Adrenal gland (tissue), 12 donors: ENCODE data around the gene EID3. TPM values are rescaled to one million over a fixed set of nuclear protein-coding genes. Genes with fewer than 3 reads are reported as not detected.
"Not testable (repeated sequence)": the region's sequence is repeated elsewhere in the genome, so short reads cannot be mapped to it uniquely, and the experiment has no call there.

ENCODE experiments used
- DNase-seq, 7 donors: peaks; one replicate each; pipeline ENCODE4 v3.0.0-alpha.2; 2019 to 2020
- H3K27ac ChIP-seq, 5 donors: fragments of 200-600 bp; sonication (generic) in 4 of 5; 1 replicate in 3 of 5; 2 replicates in 2 of 5; pipeline versions ENCODE4 v1.5.1 to v1.8.0; 2016 to 2020; ENCODE audit warnings: mild to moderate bottlenecking in 1 of 5
- H3K27me3 ChIP-seq: fragments of 200-600 bp; 2 replicates; pipeline ENCODE4 v1.8.0; 2021
- H3K36me3 ChIP-seq, 2 donors: fragments of 200-600 bp; replicated peaks in 1 of 2; 1 replicate in 1 of 2; 2 replicates in 1 of 2; pipeline versions ENCODE4 v1.5.1 to v1.8.0; 2018 to 2022
- H3K4me1 ChIP-seq, 2 donors: fragments of 200-600 bp; replicated peaks in 1 of 2; 1 replicate in 1 of 2; 2 replicates in 1 of 2; pipeline versions ENCODE4 v1.5.1 to v1.8.0; 2018 to 2021
- H3K4me3 ChIP-seq, 4 donors: fragments of 200-600 bp; sonication (generic) in 3 of 4; one replicate each; pipeline ENCODE4 v1.5.1; 2016 to 2018
- H3K9me3 ChIP-seq, 3 donors: fragments of 200-600 bp; sonication (generic) in 1 of 3; replicated peaks in 1 of 3; 1 replicate in 2 of 3; 2 replicates in 1 of 3; pipeline versions ENCODE4 v1.5.1 to v1.8.0; 2016 to 2021
- POLR2A ChIP-seq, 2 donors: fragments of 450-650 bp; IDR thresholded peaks; one replicate each; pipeline ENCODE4 v1.6.1; 2017; ENCODE audit warnings: antibody characterized with exemption in 2 of 2, mild to moderate bottlenecking in 2 of 2, moderate library complexity in 1 of 2
- WGBS, 4 donors: extraction: QIAGEN DNeasy Blood & Tissue Kit in 2 of 4; methylation state at CpG; one replicate each; pipeline versions ENCODE4 v1.1.5 to v1.1.7; 2013 to 2017; 5-methylcytosine and 5-hydroxymethylcytosine counted together
- intact Hi-C, 2 donors: fragments of 100-400 bp; cut with DNase I; formaldehyde crosslinking; loops; one replicate each; pipeline versions ENCODE4 v1.14.1 to v1.15.0; 2022 to 2023
- polyA plus RNA-seq, 3 donors: library from polyadenylated mRNA; stranded (reverse); fragments of 200-250 nt in 2 of 3; fragments of 350-450 nt in 1 of 3; fragmentation: Illumina TruSeq in 1 of 3; extraction: RNeasy Lipid Tissue Mini Kit (QIAGEN cat#74804) in 1 of 3; gene quantifications; one replicate each; pipeline ENCODE4 v1.2.3, GENCODE V29; 2013 to 2014
- total RNA-seq, 9 donors: library from RNA; depleted of rRNA in 4 of 9; stranded (reverse); fragments of >200 nt in 4 of 9; fragments of 120-200 nt in 1 of 9; fragmentation: NEBNext Ultra II Directional in 1 of 9; extraction: Animal tissue kit (Norgen Biotek cat#: 25700) in 1 of 9; gene quantifications; one replicate each; pipeline versions ENCODE4 v1.1.0 to v1.2.4, GENCODE V29; 2013 to 2023
- TF ChIP-seq, protein P1 (sequence below), 6 experiments: fragments of 450-650 bp in 4 of 6; fragments of 200-600 bp in 2 of 6; sonication (generic) in 1 of 6; IDR thresholded peaks; 1 replicate in 5 of 6; 2 replicates in 1 of 6; pipeline versions ENCODE4 v1.5.1 to v1.8.0; 2016 to 2021; ENCODE audit warnings: antibody characterized with exemption in 6 of 6, mild to moderate bottlenecking in 2 of 6, moderate library complexity in 1 of 6
- donor health status: healthy with polysubstance abuse.
- donor health status: Bipolar disorder and iron deficiency.
- donor health status: DM: yes; HTN: yes; CAD: no.
- donor health status: DM: no; HTN: no; CAD: no.
- donor health status: DM: no; HTN: no; CAD: no.
- donor health status: DM: yes; HTN: yes; CAD: no.

Gene EID3
- total and polyA plus RNA-seq, 12 donors, result 1.5 to 20.3 (median 5.5) TPM

DNA sequence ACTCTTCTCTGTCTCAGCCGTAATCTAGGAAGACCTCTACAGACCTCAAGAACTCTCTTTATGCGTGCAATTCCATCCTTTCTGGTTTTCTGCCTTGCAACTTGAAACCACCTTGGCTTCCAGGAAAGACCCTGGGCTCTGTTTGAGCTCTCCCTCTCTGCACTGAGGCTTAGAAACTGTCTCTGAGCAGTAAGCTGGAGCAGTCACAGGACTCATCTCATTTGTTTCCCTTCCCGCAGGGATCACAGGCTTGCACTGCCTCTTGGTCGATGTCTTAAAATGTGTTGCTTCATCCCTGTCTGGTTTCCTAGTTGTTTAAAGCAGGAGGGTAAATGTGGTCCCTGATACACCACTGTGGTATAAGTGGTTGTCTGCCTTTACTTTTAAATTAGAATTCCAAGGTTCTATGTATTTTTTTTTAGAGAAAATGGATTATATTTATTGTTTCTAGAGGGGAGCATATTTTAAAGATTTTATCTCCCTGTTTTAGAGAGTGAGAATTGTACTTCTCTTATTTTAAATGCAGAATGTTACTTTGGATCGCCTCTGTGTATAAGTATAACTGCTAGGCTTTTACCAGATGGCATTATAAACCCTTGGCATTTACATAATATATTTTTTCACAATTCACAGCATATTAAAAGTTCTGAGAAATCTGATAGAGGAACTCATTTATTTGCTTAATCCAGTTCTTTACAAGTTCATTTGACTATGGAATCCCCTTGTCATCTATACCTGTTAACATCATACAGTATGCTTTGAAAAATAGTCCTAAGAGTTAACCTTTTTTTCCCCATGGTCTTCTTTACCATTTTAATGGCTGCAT is 26.4 kb downstream of the EID3 start:
- Histone ChIP-seq H3K4me3 (no peak overlapping the region), H3K36me3 (peaks cover 0 to 75% of the 10 kb centered on the region in 2 donors), H3K9me3 (no peaks in the 10 kb centered on the region), H3K27me3 (no peaks in the 10 kb centered on the region), H3K27ac (no peak overlapping the region), H3K4me1 (peaks cover 4 to 7% of the 10 kb centered on the region in 2 donors)
- intact Hi-C loops, result no loop called here
- TF ChIP-seq, protein P1, sequence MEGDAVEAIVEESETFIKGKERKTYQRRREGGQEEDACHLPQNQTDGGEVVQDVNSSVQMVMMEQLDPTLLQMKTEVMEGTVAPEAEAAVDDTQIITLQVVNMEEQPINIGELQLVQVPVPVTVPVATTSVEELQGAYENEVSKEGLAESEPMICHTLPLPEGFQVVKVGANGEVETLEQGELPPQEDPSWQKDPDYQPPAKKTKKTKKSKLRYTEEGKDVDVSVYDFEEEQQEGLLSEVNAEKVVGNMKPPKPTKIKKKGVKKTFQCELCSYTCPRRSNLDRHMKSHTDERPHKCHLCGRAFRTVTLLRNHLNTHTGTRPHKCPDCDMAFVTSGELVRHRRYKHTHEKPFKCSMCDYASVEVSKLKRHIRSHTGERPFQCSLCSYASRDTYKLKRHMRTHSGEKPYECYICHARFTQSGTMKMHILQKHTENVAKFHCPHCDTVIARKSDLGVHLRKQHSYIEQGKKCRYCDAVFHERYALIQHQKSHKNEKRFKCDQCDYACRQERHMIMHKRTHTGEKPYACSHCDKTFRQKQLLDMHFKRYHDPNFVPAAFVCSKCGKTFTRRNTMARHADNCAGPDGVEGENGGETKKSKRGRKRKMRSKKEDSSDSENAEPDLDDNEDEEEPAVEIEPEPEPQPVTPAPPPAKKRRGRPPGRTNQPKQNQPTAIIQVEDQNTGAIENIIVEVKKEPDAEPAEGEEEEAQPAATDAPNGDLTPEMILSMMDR (IDR thresholded peaks at IDR 0.05), result no peak
- TF ChIP-seq POLR2A (IDR thresholded peaks at IDR 0.05), result no peak
- no peak for DNase-seq
- 86 to 93% (median 87%) methylated on average over 5 of the region's 5 CpGs for WGBS, 4 donors

DNA sequence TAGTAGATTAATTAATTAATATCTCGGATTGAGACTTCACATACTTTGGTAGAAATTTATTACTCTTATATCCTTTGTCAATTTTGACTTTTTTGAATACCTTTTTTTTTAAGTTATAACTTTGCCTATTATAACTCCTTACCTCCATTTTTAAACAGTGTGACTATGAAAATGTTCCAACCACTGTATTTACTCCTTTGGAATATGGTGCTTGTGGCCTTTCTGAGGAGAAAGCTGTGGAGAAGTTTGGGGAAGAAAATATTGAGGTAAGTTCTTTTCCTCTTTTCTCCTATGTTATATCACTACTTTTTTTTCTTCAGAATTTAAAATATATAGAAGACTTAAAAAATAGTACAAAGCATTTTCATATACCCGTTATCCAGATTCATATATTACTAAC is 27.8 kb downstream of the EID3 start:
- no peak overlapping the region for H3K27ac ChIP-seq
- DNase-seq, result no peak
- no peaks in the 10 kb centered on the region for H3K27me3 ChIP-seq
- no peaks in the 10 kb centered on the region for H3K9me3 ChIP-seq
- TF ChIP-seq POLR2A (IDR thresholded peaks at IDR 0.05), result no peak
- TF ChIP-seq, protein P1 (IDR thresholded peaks at IDR 0.05), result no peak
- intact Hi-C loops, result no loop called here
- peaks cover 5 to 19% of the 10 kb centered on the region in 2 donors for H3K4me1 ChIP-seq
- peaks cover 0 to 75% of the 10 kb centered on the region in 2 donors for H3K36me3 ChIP-seq
- no peak overlapping the region for H3K4me3 ChIP-seq
- WGBS, 4 donors, result 89 to 100% (median 95%) methylated on average over 2 of the region's 2 CpGs

DNA sequence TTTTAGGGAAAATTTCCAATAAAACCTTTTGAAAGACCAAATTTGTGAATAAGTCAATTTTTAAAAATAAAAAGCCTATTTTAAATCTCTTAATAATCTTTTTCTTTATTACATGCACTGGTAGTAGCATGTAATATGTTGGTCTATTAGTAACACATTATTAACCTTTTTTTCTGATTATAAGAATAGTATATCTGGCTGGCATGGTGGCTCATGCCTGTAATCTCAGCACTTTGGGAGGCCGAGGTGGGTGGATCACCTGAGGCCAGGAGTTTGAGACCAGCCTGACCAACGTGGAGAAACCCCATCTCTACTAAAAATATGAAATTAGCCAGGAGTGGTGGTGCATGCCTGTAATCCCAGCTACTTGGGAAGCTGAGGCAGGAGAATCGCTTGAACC is 28.7 kb downstream of the EID3 start:
- H3K27me3 ChIP-seq, intact Hi-C loops, H3K4me3 ChIP-seq, H3K27ac ChIP-seq, H3K9me3 ChIP-seq, DNase-seq: not testable (repeated sequence)
- 83 to 96% (median 89%) methylated on average over 3 of the region's 3 CpGs for WGBS, 4 donors
- Histone ChIP-seq H3K4me1 (peaks cover 5 to 19% of the 10 kb centered on the region in 2 donors), H3K36me3 (peaks cover 0 to 75% of the 10 kb centered on the region in 2 donors)

DNA sequence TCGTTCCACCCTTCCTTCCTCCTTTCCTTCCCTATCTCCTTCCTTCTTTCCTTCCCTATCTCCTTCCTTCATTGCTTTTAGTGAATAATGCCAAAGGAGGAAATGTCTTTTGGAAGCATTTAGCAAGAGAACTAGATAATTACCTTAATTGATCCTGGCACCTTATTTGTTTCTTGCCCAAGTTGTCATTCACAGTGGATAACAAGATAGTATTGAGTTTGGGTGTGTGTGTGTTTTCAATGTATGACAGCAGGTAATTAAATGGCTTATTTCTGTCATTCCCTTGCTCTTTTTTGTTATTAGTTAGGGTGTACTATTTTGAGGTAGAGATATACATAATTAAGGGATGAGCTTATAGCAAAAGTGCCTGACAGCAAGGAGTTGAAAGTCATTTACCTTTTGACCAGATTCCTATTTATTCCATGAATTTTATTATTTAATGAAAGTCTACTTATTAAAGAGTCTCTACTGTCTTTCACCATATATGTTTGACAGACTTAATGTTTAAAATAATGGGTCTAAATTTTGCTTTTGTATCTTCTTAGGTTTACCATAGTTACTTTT is 30.2 kb downstream of the EID3 start:
- 65 to 73% (median 66%) methylated on average over 1 of the region's 1 CpG for WGBS, 4 donors
- Histone ChIP-seq H3K27ac (no peak overlapping the region), H3K4me1 (peaks cover 5 to 19% of the 10 kb centered on the region in 2 donors), H3K36me3 (peaks cover 0 to 75% of the 10 kb centered on the region in 2 donors), H3K27me3 (no peaks in the 10 kb centered on the region), H3K9me3 (no peaks in the 10 kb centered on the region), H3K4me3 (no peak overlapping the region)
- TF ChIP-seq POLR2A (IDR thresholded peaks at IDR 0.05), result no peak
- TF ChIP-seq, protein P1 (IDR thresholded peaks at IDR 0.05), result no peak
- no peak for DNase-seq
- intact Hi-C loops, result no loop called here
